ENCODE results near the gene NCSTN. TPM values are rescaled to one million over a fixed set of nuclear protein-coding genes. Genes with fewer than 3 reads are reported as not detected.
A peak's percentile ranks its signal among the peaks of the same experiment; 100 is the strongest.

The NCSTN gene
- total RNA-seq, 2 experiments from 2014 or later: 27.4 to 29.4 TPM

GRCh38 chr1:160328184-160328583 lies 15.0 kb upstream of the NCSTN start:
- Mint-ChIP-seq H3K27me3 (ENCODE audit: low read depth) (no peaks in the 10 kb centered on the region), H3K36me3 (ENCODE audit: low read depth) (peaks cover 30% of the 10 kb centered on the region)
- intact Hi-C loops (cut with micrococcal nuclease): no loop called here

GRCh38 chr1:160330119-160330518 lies 13.1 kb upstream of the NCSTN start:
- DNase-seq: no peak
- H3K9me3 Mint-ChIP-seq: no peaks in the 10 kb centered on the region
- H3K4me3 Mint-ChIP-seq: no peak overlapping the region
- intact Hi-C loops (cut with micrococcal nuclease): no loop called here
- CTCF ChIA-PET: interaction anchor here (1.0 to 1.4 kb wide), 2 partner anchors 10 to 39 kb away, joined by 3 read pairs; no protein-coding TSS in a partner anchor
- peaks cover 31% of the 10 kb centered on the region for H3K36me3 Mint-ChIP-seq (ENCODE audit: low read depth)
- H3K27ac Mint-ChIP-seq: no peak overlapping the region
- H3K27me3 Mint-ChIP-seq (ENCODE audit: low read depth): no peaks in the 10 kb centered on the region
- no peaks in the 10 kb centered on the region for H3K4me1 Mint-ChIP-seq (ENCODE audit: low read depth)

More at GRCh38 chr1:160328184-160328583, 15.0 kb upstream of the NCSTN start:
- H3K27ac Mint-ChIP-seq: no peak overlapping the region
- H3K9me3 Mint-ChIP-seq: no peaks in the 10 kb centered on the region
- CTCF ChIA-PET: interaction anchor here (0.8 to 1.7 kb wide), 4 partner anchors 18 to 48 kb away, joined by 3 to 5 read pairs (median 4); no protein-coding TSS in a partner anchor
- H3K4me1 Mint-ChIP-seq (ENCODE audit: low read depth): no peaks in the 10 kb centered on the region
- DNase-seq: no peak
- no peak overlapping the region for H3K4me3 Mint-ChIP-seq

- Mint-ChIP-seq H3K27me3 (ENCODE audit: low read depth) (no peaks in the 10 kb centered on the region), H3K36me3 (ENCODE audit: low read depth) (peaks cover 25% of the 10 kb centered on the region), H3K27ac (no peak overlapping the region), H3K4me1 (ENCODE audit: low read depth) (no peaks in the 10 kb centered on the region), H3K4me3 (no peak overlapping the region), H3K9me3 (no peaks in the 10 kb centered on the region)
- intact Hi-C loops (cut with micrococcal nuclease): no loop called here
- CTCF ChIA-PET: interaction anchor here (0.6 to 2.8 kb wide), 5 partner anchors 16 to 232 kb away, joined by 3 to 11 read pairs (median 3); no protein-coding TSS in a partner anchor
- DNase-seq: no peak
These were observed 10.7 kb upstream of the NCSTN start for GRCh38 chr1:160332516-160332915.

GRCh38 chr1:160338580-160338979 lies 4.6 kb upstream of the NCSTN start:
- Mint-ChIP-seq H3K27me3 (ENCODE audit: low read depth) (no peaks in the 10 kb centered on the region), H3K4me1 (ENCODE audit: low read depth) (peaks cover 30% of the 10 kb centered on the region), H3K4me3 (no peak overlapping the region), H3K9me3 (no peaks in the 10 kb centered on the region), H3K27ac (no peak overlapping the region), H3K36me3 (ENCODE audit: low read depth) (peaks cover 21% of the 10 kb centered on the region)
- no peak for DNase-seq
- CTCF ChIA-PET: interaction anchor here (1.2 kb wide), 1 partner anchor 12 kb away, joined by 3 read pairs; no protein-coding TSS in a partner anchor
- intact Hi-C loops (cut with micrococcal nuclease): no loop called here

GRCh38 chr1:160340146-160340545 lies 3.0 kb upstream of the NCSTN start:
- H3K4me1 Mint-ChIP-seq (ENCODE audit: low read depth): peaks cover 41% of the 10 kb centered on the region
- CTCF ChIA-PET: interaction anchor here (1.3 kb wide), 2 partner anchors 10 to 49 kb away, joined by 3 read pairs; no protein-coding TSS in a partner anchor
- no peak overlapping the region for H3K4me3 Mint-ChIP-seq
- DNase-seq: no peak
- peaks cover 20% of the 10 kb centered on the region for H3K36me3 Mint-ChIP-seq (ENCODE audit: low read depth)
- no peak overlapping the region for H3K27ac Mint-ChIP-seq
- intact Hi-C loops (cut with micrococcal nuclease): no loop called here
- H3K27me3 Mint-ChIP-seq (ENCODE audit: low read depth): no peaks in the 10 kb centered on the region
- H3K9me3 Mint-ChIP-seq: no peaks in the 10 kb centered on the region

- H3K36me3 Mint-ChIP-seq (ENCODE audit: low read depth): peaks cover 20% of the 10 kb centered on the region
- CTCF ChIA-PET: interaction anchor here (0.7 kb wide), 2 partner anchors 20 to 244 kb away, joined by 3 read pairs; no protein-coding TSS in a partner anchor
- H3K9me3 Mint-ChIP-seq: no peaks in the 10 kb centered on the region
- peaks cover 41% of the 10 kb centered on the region for H3K4me1 Mint-ChIP-seq (ENCODE audit: low read depth)
- DNase-seq: no peak
- intact Hi-C loops (cut with micrococcal nuclease): no loop called here
- H3K4me3 Mint-ChIP-seq: no peak overlapping the region
- no peaks in the 10 kb centered on the region for H3K27me3 Mint-ChIP-seq (ENCODE audit: low read depth)
- H3K27ac Mint-ChIP-seq: peak overlapping the region; percentile 25
These were observed 2.3 kb upstream of the NCSTN start for GRCh38 chr1:160340866-160341265.

GRCh38 chr1:160342526-160342925 lies 657 bp upstream of the NCSTN start:
- Mint-ChIP-seq H3K9me3 (no peaks in the 10 kb centered on the region), H3K4me1 (ENCODE audit: low read depth) (peaks cover 46% of the 10 kb centered on the region), H3K27me3 (ENCODE audit: low read depth) (no peaks in the 10 kb centered on the region), H3K27ac (peak overlapping the region; percentile 98), H3K4me3 (peak overlapping the region; percentile 99), H3K36me3 (ENCODE audit: low read depth) (peaks cover 22% of the 10 kb centered on the region)
- intact Hi-C loops (cut with micrococcal nuclease): no loop called here
- CTCF ChIA-PET: interaction anchor here (0.8 kb wide), 1 partner anchor 35 kb away, joined by 3 read pairs; no protein-coding TSS in a partner anchor
- DNase-seq: peak; percentile 11

- Mint-ChIP-seq H3K27ac (peak overlapping the region; percentile 98), H3K4me3 (peak overlapping the region; percentile 99), H3K4me1 (ENCODE audit: low read depth) (peaks cover 40% of the 10 kb centered on the region), H3K27me3 (ENCODE audit: low read depth) (no peaks in the 10 kb centered on the region), H3K36me3 (ENCODE audit: low read depth) (peaks cover 14% of the 10 kb centered on the region), H3K9me3 (no peaks in the 10 kb centered on the region)
- no peak for DNase-seq
- CTCF ChIA-PET: interaction anchor here (1.4 to 1.8 kb wide), 2 partner anchors 10 to 32 kb away, joined by 4 to 8 read pairs; no protein-coding TSS in a partner anchor
- intact Hi-C loops (cut with micrococcal nuclease): no loop called here
These were observed 1.1 kb downstream of the NCSTN start for GRCh38 chr1:160344241-160344640.

GRCh38 chr1:160344936-160345335 lies 1.8 kb downstream of the NCSTN start:
- DNase-seq: no peak
- H3K27ac Mint-ChIP-seq: no peak overlapping the region
- H3K9me3 Mint-ChIP-seq: no peaks in the 10 kb centered on the region
- peak overlapping the region; percentile 99 for H3K4me3 Mint-ChIP-seq
- no peaks in the 10 kb centered on the region for H3K27me3 Mint-ChIP-seq (ENCODE audit: low read depth)
- H3K4me1 Mint-ChIP-seq (ENCODE audit: low read depth): peaks cover 38% of the 10 kb centered on the region
- CTCF ChIA-PET: interaction anchor here (1.4 kb wide), 1 partner anchor 32 kb away, joined by 4 read pairs; no protein-coding TSS in a partner anchor
- intact Hi-C loops (cut with micrococcal nuclease): no loop called here
- H3K36me3 Mint-ChIP-seq (ENCODE audit: low read depth): peaks cover 14% of the 10 kb centered on the region

GRCh38 chr1:160346463-160346862 lies 3.3 kb downstream of the NCSTN start:
- DNase-seq: no peak
- intact Hi-C loops (cut with micrococcal nuclease): no loop called here
- Mint-ChIP-seq H3K4me3 (no peak overlapping the region), H3K27ac (no peak overlapping the region), H3K27me3 (ENCODE audit: low read depth) (no peaks in the 10 kb centered on the region), H3K36me3 (ENCODE audit: low read depth) (peaks cover 22% of the 10 kb centered on the region), H3K9me3 (no peaks in the 10 kb centered on the region), H3K4me1 (ENCODE audit: low read depth) (peaks cover 24% of the 10 kb centered on the region)
- CTCF ChIA-PET: interaction anchor here (1.6 kb wide), 1 partner anchor 19 kb away, joined by 4 read pairs; no protein-coding TSS in a partner anchor

GRCh38 chr1:160346958-160347357 lies 3.8 kb downstream of the NCSTN start:
- Mint-ChIP-seq H3K36me3 (ENCODE audit: low read depth) (peaks cover 24% of the 10 kb centered on the region), H3K9me3 (no peaks in the 10 kb centered on the region)

GRCh38 chr1:160351629-160352028 lies 8.4 kb downstream of the NCSTN start:
- H3K4me3 Mint-ChIP-seq: no peak overlapping the region
- no peaks in the 10 kb centered on the region for H3K9me3 Mint-ChIP-seq
- DNase-seq: no peak
- no peak overlapping the region for H3K27ac Mint-ChIP-seq
- peaks cover 38% of the 10 kb centered on the region for H3K36me3 Mint-ChIP-seq (ENCODE audit: low read depth)
- peaks cover 6% of the 10 kb centered on the region for H3K4me1 Mint-ChIP-seq (ENCODE audit: low read depth)
- intact Hi-C loops (cut with micrococcal nuclease): no loop called here
- CTCF ChIA-PET: interaction anchor here (0.9 to 2.5 kb wide), 8 partner anchors 12 to 266 kb away, joined by 3 to 16 read pairs (median 4); partner anchors contain the start of gene CASQ1
- H3K27me3 Mint-ChIP-seq (ENCODE audit: low read depth): no peaks in the 10 kb centered on the region

More at GRCh38 chr1:160346958-160347357, 3.8 kb downstream of the NCSTN start:
- CTCF ChIA-PET: interaction anchor here (1.6 kb wide), 1 partner anchor 19 kb away, joined by 4 read pairs; no protein-coding TSS in a partner anchor
- Mint-ChIP-seq H3K4me3 (no peak overlapping the region), H3K27me3 (ENCODE audit: low read depth) (no peaks in the 10 kb centered on the region), H3K4me1 (ENCODE audit: low read depth) (peaks cover 20% of the 10 kb centered on the region), H3K27ac (no peak overlapping the region)
- DNase-seq: no peak
- intact Hi-C loops (cut with micrococcal nuclease): no loop called here

- Mint-ChIP-seq H3K36me3 (ENCODE audit: low read depth) (peaks cover 38% of the 10 kb centered on the region), H3K27ac (no peak overlapping the region), H3K27me3 (ENCODE audit: low read depth) (no peaks in the 10 kb centered on the region), H3K4me1 (ENCODE audit: low read depth) (no peaks in the 10 kb centered on the region), H3K9me3 (no peaks in the 10 kb centered on the region), H3K4me3 (no peak overlapping the region)
- CTCF ChIA-PET: interaction anchor here (1.0 to 3.2 kb wide), 11 partner anchors 11 to 267 kb away, joined by 3 to 16 read pairs (median 5); no protein-coding TSS in a partner anchor
- intact Hi-C loops (cut with micrococcal nuclease): no loop called here
- no peak for DNase-seq
These were observed 9.4 kb downstream of the NCSTN start for GRCh38 chr1:160352555-160352954.

Data from activated naive CD4-positive, alpha-beta T cell treated with anti-CD3 and anti-CD28 coated beads for 36 hours (primary cell).